DND-41 (cell line): Measurements from ENCODE around the gene NUP210L.

ENCODE experiments used
- CTCF ChIP-seq: IDR thresholded peaks from 2 replicates; pipeline ENCODE4 v1.5.1; 2012; ENCODE audit warnings: borderline replicate concordance, low read length, moderate library complexity, mild to moderate bottlenecking; ENCODE audit not compliant: poor library complexity, severe bottlenecking; ENCODE audit errors: extremely low read depth
- EZH2 ChIP-seq: IDR thresholded peaks from 3 replicates; pipeline ENCODE4 v1.6.1; 2012; ENCODE audit warnings: borderline replicate concordance, low read depth, mild to moderate bottlenecking, moderate library complexity, low read length, inconsistent platforms; ENCODE audit not compliant: severe bottlenecking

DNA sequence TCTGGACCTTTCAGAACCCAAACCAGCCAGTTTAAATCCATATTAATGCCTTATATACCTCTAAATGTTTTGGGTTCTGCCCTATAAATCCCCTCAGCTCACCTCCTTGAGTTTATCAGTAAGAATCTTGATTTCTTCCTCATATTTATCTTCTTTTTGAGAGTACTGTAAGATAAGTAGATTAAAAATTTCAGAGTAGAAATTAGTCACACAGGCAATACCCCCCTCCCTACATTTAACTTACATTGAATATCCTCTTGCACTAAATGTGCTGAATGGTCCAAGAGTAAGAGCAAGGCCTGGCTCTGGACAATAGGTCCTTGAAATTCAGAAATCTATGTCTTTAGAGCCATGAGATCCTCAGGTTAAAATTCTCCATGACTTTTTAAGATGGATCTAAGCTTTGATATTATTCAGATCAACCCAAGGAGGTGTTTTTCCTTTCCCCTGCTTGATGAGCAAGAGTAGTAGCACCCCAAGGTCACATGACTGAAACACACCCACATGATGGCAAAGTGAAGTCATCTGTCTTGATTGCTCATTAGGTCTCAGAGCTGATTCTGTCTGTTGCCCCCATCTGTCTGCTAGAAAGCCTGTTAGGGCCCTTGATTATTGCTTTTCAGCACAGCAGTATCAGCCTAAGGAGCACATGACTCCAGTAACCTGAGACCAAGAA is 15.8 kb upstream of the NUP210L start:
- TF ChIP-seq CTCF, result no peak
- no peak for TF ChIP-seq EZH2
